GM19099 (cell line): ENCODE data around the gene RAE1.

Source experiments
- POLR2A ChIP-seq: IDR thresholded peaks from 3 replicates; pipeline ENCODE4 v1.6.1; 2011; ENCODE audit warnings: low read depth; ENCODE audit not compliant: insufficient read length; ENCODE audit errors: extremely low read depth

Gene RAE1

GRCh38 chr20:57389695-57390603, 38.9 kb downstream of the RAE1 start:
- TF ChIP-seq POLR2A = peak; percentile 53

- no peak for TF ChIP-seq POLR2A
Observed at GRCh38 chr20:57390604-57391438, 39.8 kb downstream of the RAE1 start, which contains the start of gene RBM38. RBM38 (plus strand) TSS chr20:57391396; CDS start chr20:57391582, 186 bp downstream.

DNA sequence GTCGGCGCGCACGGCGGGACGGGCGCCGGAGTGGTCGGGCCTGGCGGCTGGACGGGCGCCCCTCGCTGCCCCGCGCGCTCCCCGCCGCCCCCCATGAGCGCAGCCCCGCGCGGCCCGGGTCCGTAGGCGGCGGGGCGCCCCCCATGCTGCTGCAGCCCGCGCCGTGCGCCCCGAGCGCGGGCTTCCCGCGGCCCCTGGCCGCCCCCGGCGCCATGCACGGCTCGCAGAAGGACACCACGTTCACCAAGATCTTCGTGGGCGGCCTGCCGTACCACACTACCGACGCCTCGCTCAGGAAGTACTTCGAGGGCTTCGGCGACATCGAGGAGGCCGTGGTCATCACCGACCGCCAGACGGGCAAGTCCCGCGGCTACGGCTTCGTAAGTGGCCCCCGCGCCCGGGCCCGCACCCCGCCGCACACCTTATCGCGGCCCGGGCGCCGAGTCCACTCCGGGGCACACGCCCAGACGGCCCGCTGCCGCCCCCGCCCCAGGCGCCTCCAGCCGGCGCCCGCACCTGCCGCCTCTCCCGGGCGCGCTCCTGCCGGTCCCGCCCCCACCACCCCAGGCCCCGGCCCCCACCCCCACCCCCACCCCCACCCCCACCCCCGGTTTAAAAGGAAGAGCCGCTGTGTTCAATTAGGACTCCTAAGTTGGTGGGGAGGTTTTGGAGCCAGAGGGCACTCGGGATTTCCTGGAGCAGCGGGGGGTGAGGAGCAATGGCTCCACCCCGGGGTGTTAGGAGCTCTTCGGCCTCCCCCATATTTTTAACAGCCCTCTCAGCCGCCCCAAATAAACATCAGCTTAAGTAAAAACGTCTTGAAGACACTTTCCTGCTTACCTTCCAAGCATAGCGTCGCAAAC, 40.6 kb downstream of the RAE1 start:
- TF ChIP-seq POLR2A = peak; percentile 85

- TF ChIP-seq POLR2A = peak; percentile 38
Observed at GRCh38 chr20:57392512-57393271, 41.6 kb downstream of the RAE1 start.

DNA sequence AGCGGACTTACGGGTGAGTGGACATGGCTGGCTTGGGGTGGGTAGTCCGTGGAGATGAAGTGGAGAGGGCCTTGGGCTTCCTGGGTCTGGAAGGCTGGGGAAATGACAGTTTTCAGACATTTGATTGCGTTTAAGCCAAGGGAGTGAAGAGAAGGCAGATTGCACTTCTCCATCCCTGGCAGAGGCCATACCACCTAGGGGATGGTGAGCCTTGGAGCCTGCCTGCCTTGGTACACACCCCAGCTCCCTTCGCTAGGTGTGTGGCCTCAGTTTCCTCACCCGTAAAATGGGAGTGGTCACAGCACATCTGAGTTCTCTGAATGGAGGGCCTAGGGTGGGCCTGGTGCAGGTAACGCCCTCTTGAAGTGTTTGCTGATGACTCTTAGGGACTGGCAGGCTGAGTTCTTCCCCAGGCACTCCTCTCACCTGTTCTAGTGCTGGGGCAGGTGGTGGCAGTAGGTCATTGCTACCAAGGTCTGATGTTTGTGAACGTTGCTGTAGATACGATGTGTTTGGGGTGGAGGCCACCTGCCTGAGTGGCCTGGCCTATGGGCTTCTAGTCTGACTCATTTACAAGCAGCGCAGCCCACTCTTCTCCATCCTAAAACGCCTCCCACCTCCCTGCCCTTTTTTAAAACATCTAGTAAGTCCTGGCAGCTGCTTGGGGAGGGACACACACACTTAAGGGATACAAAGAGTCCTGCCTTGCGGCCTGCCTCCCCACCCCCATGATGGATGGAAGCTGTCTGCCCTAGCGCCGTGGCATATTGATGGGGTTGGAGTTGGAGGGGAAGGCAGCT, 42.5 kb downstream of the RAE1 start:
- no peak for TF ChIP-seq POLR2A

DNA sequence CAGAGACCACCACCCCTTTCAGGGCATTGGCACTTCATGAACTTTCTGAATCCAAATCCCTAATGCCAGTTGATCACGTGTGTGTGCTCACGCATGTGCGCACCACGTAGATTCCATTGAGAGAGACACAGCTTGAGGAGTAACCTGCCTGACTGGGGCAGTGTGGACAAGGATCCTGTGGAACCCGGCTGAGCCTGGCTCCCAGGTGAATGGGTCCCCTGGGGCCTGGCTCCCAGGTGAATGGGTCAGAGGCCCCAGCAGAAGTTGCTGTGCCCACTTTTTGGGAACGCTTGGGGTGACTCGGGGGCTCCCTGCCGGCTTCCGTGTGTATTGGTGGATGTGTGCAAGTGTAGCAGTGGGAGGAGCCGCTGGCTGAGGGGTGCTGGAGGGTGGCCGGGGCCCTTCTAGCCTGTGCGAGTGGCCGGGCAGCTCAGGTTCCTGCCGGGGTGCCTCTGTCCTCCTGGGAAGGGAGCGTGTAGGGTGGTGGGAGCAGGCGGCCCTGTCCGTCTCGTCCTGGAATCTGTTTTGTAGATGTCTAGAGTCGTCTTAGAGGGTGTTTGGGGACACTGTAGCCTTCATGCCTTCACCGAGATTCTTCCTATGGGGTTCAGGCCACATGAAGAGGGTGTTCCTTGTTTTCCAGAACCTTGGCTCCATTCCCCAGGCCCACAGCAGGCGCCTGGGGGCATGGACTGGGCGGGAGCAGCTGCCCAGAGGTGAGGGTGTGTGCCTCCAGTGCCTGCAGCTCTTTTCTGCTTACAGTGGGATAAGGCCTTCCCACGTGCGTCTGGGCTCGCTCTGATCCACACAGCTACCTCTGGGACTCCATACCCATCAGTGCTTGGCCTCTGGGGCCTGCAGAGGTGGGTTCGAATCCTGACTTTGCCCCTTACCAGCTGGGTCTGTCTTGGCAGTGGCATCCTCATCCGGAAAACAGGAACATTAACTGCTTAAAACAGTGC, 43.3 kb downstream of the RAE1 start:
- TF ChIP-seq POLR2A = no peak

DNA sequence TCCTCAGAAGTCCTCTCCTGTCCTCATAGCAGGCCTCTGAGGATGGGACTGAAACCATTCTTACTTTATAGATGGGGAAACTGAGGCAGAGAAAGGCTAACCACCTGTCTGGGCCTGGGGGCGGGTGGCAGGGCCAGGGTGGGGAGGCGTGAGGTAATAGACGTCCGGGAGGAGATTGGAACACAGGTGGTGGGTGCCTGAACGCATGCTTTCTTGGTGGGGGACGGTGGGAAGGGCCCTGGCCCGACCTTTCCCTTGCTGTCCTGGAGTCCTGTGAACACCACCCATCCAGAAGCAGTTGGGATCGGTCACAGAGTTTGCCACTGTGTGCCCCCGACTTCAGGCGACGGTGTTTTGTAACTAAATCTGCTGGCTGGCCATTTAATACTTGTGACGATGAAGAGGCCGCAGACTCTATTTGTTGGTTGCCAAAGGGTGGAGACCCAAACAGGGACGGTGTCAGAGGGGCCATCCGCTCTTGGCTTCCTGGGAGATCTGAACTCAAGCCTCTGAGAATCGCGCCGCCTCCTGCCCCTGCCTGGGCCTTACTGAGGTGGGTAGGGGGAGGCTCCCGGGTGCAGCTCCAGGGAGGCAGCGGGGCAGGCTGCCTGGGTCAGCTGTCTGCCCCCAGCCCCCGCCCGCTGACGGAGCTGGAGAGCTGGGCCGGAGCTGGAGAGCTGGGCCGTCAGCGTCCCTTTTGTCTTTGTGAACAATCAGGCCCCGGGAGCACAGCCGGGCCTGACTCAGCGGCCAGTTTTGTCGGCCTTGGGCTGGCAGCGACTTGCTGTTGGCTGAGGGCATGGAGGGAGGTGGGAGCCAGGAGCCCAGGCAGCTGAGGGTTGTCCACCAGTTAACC, 44.3 kb downstream of the RAE1 start:
- no peak for TF ChIP-seq POLR2A

GRCh38 chr20:57396212-57396983, 45.3 kb downstream of the RAE1 start:
- TF ChIP-seq POLR2A = no peak

- peak; percentile 21 for TF ChIP-seq POLR2A
Observed at GRCh38 chr20:57396984-57397692, 46.1 kb downstream of the RAE1 start.

- no peak for TF ChIP-seq POLR2A
Observed at GRCh38 chr20:57397693-57398108, 46.6 kb downstream of the RAE1 start.
